ENCODE data around the gene FDX2. TPM values are rescaled to one million over a fixed set of nuclear protein-coding genes. Genes with fewer than 3 reads are reported as not detected.

The FDX2 gene
- total RNA-seq, 1 donor from 2014 or later, result 24.7 TPM

DNA sequence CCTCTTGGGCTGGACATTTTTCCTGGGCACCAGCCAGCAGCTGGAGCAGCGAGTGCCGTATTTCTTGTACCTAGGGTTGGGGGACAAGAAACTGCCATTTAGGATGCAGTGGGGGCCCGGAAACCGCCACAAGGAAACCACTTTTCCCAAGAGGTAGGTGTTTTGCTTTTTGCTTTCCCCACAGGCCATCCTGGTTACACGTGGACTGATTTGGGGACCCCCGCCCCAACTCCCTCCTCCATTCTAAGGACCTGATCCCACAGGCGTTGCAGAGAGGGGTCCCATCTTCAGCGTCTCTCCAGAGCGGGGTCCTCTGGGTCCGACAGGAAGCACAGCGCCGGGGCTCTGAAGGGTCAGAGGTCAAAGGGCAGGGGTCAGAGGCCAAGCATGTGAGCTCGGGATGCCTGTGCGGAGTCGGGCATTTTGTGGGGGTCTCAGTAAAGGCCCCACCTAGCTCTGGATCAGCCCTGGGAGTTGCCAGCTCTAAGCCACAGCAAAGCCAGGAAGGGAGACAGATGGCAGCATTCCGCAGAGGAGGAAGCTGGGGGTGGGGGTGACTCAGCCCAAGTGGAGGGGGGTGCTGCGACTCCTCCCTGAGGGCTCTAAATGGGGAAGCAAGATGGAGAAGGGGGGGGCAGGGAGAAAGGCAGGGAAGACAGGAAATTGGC lies 10.5 kb downstream of the FDX2 start:
- peaks cover 13% of the 10 kb centered on the region for H3K27me3 Mint-ChIP-seq
- H3K36me3 Mint-ChIP-seq (ENCODE audit: insufficient read depth), result peaks cover 5% of the 10 kb centered on the region
- TF ChIP-seq CTCF (IDR thresholded peaks at IDR 0.05; ENCODE audit: unreplicated experiment), result no peak
- H3K4me3 Mint-ChIP-seq (ENCODE audit: low read depth), result no peak overlapping the region
- no peaks in the 10 kb centered on the region for H3K9me3 Mint-ChIP-seq (ENCODE audit: low read depth)
- H3K4me1 Mint-ChIP-seq (ENCODE audit: low read depth), result no peaks in the 10 kb centered on the region
- no peak overlapping the region for H3K27ac Mint-ChIP-seq
- DNase-seq (ENCODE audit: low spot score, unreplicated experiment), result no peak

DNA sequence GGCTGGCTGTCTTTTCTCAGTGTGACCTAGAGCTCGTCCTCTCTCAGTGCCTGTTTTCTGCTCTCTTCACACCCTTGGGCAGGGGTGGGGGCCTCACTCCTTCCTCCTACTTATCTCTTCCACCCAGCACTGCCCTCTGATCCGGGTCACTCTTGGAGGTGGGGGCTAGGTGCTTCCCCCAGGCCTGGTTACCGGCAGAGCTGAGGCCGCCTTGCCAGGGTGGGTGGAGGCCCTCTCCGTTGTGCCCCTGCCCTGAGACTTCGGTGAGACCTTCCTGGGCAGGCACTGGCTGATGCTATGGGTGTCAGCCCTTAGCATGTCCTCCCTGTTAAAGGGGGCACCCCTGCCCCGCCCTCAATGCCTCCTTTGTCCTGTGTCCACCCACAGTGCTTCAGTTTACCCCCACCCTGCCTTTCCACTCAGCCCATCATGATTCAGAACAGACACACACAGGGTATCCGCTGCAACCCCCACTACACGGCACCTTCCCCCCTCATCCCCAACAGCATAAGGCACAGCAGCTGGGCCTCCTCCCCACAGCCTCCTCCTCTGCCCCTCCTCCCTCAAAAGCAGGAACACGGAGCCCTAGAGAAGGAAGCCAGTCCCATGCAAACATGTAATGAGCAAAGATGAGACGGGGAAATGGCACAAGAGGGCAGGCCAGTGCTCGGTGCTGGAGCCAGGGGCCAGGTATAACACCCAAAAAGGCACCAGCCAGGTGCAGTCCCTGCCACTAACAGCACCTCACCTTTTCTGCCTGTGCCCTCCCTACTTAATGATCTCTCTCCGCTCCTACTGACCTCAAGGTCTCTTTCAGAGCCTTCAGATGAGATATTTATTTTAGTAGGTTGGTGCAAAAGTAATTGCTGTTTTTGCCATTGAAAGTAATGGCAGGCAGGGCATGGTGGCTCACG lies 16.0 kb downstream of the FDX2 start:
- Mint-ChIP-seq H3K4me1 (ENCODE audit: low read depth) (peaks cover 5% of the 10 kb centered on the region), H3K36me3 (ENCODE audit: insufficient read depth) (peaks cover 3% of the 10 kb centered on the region), H3K27ac (no peak overlapping the region), H3K27me3 (peaks cover 45% of the 10 kb centered on the region), H3K4me3 (ENCODE audit: low read depth) (no peak overlapping the region), H3K9me3 (ENCODE audit: low read depth) (no peaks in the 10 kb centered on the region)
- TF ChIP-seq CTCF (IDR thresholded peaks at IDR 0.05; ENCODE audit: unreplicated experiment), result no peak
- no peak for DNase-seq (ENCODE audit: low spot score, unreplicated experiment)

GRCh38 chr19:10295847-10296591 lies 19.8 kb downstream of the FDX2 start:
- no peak for DNase-seq (ENCODE audit: low spot score, unreplicated experiment)
- H3K4me3 Mint-ChIP-seq (ENCODE audit: low read depth), result no peak overlapping the region
- TF ChIP-seq CTCF (IDR thresholded peaks at IDR 0.05; ENCODE audit: unreplicated experiment), result no peak

GRCh38 chr19:10295305-10295846 lies 20.4 kb downstream of the FDX2 start:
- peak; percentile 23 for TF ChIP-seq CTCF (IDR thresholded peaks at IDR 0.05; ENCODE audit: unreplicated experiment)
- Mint-ChIP-seq H3K9me3 (ENCODE audit: low read depth) (no peaks in the 10 kb centered on the region), H3K4me3 (ENCODE audit: low read depth) (no peak overlapping the region), H3K36me3 (ENCODE audit: insufficient read depth) (no peaks in the 10 kb centered on the region), H3K4me1 (ENCODE audit: low read depth) (peaks cover 6% of the 10 kb centered on the region), H3K27me3 (peaks cover 77% of the 10 kb centered on the region), H3K27ac (no peak overlapping the region)
- no peak for DNase-seq (ENCODE audit: low spot score, unreplicated experiment)

More at GRCh38 chr19:10295847-10296591, 19.8 kb downstream of the FDX2 start:
- Mint-ChIP-seq H3K27ac (no peak overlapping the region), H3K9me3 (ENCODE audit: low read depth) (no peaks in the 10 kb centered on the region), H3K4me1 (ENCODE audit: low read depth) (peaks cover 5% of the 10 kb centered on the region), H3K36me3 (ENCODE audit: insufficient read depth) (no peaks in the 10 kb centered on the region), H3K27me3 (peaks cover 70% of the 10 kb centered on the region)

GRCh38 chr19:10294368-10294697 lies 21.5 kb downstream of the FDX2 start:
- Mint-ChIP-seq H3K4me1 (ENCODE audit: low read depth) (peaks cover 9% of the 10 kb centered on the region), H3K27ac (no peak overlapping the region), H3K9me3 (ENCODE audit: low read depth) (no peaks in the 10 kb centered on the region), H3K4me3 (ENCODE audit: low read depth) (no peak overlapping the region), H3K27me3 (peaks cover 75% of the 10 kb centered on the region), H3K36me3 (ENCODE audit: insufficient read depth) (no peaks in the 10 kb centered on the region)
- no peak for TF ChIP-seq CTCF (IDR thresholded peaks at IDR 0.05; ENCODE audit: unreplicated experiment)
- DNase-seq (ENCODE audit: low spot score, unreplicated experiment), result no peak
